Measurements from ENCODE around the gene AKNAD1. TPM values are rescaled to one million over a fixed set of nuclear protein-coding genes. Genes with fewer than 3 reads are reported as not detected.

AKNAD1 gene
- total RNA-seq, 1 donor from 2014 or later, result not detected

- DNase-seq (ENCODE audit: low read depth, low spot score), result no peak
These were observed 8.5 kb upstream of the AKNAD1 start for GRCh38 chr1:108865316-108865910.

GRCh38 chr1:108863984-108864383 is 7.1 kb upstream of the AKNAD1 start:
- DNase-seq (ENCODE audit: low read depth, low spot score), result no peak

GRCh38 chr1:108862698-108863477 is 6.0 kb upstream of the AKNAD1 start:
- DNase-seq (ENCODE audit: low read depth, low spot score), result no peak

- no peak for DNase-seq (ENCODE audit: low read depth, low spot score)
These were observed 5.2 kb upstream of the AKNAD1 start for GRCh38 chr1:108862017-108862610.

- DNase-seq (ENCODE audit: low read depth, low spot score), result no peak
These were observed 4.7 kb upstream of the AKNAD1 start for GRCh38 chr1:108861566-108861965.

GRCh38 chr1:108860190-108860907 is 3.5 kb upstream of the AKNAD1 start:
- DNase-seq (ENCODE audit: low read depth, low spot score), result no peak

- no peak for DNase-seq (ENCODE audit: low read depth, low spot score)
These were observed 1.5 kb upstream of the AKNAD1 start for GRCh38 chr1:108858230-108858950.

GRCh38 chr1:108854221-108855019 is 2.5 kb downstream of the AKNAD1 start:
- no peak for DNase-seq (ENCODE audit: low read depth, low spot score)

GRCh38 chr1:108852221-108852975 is 4.5 kb downstream of the AKNAD1 start:
- DNase-seq (ENCODE audit: low read depth, low spot score), result no peak

GRCh38 chr1:108851567-108851966 is 5.3 kb downstream of the AKNAD1 start:
- DNase-seq (ENCODE audit: low read depth, low spot score), result no peak

- DNase-seq (ENCODE audit: low read depth, low spot score), result no peak
These were observed 6.0 kb downstream of the AKNAD1 start for GRCh38 chr1:108850929-108851328.

- DNase-seq (ENCODE audit: low read depth, low spot score), result no peak
These were observed 8.1 kb downstream of the AKNAD1 start for GRCh38 chr1:108848806-108849205.

GRCh38 chr1:108847494-108847893 is 9.4 kb downstream of the AKNAD1 start:
- DNase-seq (ENCODE audit: low read depth, low spot score), result no peak

GRCh38 chr1:108845991-108846390 is 10.9 kb downstream of the AKNAD1 start:
- DNase-seq (ENCODE audit: low read depth, low spot score), result no peak

GRCh38 chr1:108845446-108845845 is 11.4 kb downstream of the AKNAD1 start:
- DNase-seq (ENCODE audit: low read depth, low spot score), result no peak

GRCh38 chr1:108843390-108844137 is 13.3 kb downstream of the AKNAD1 start:
- DNase-seq (ENCODE audit: low read depth, low spot score), result no peak

GRCh38 chr1:108842525-108843181 is 14.2 kb downstream of the AKNAD1 start:
- DNase-seq (ENCODE audit: low read depth, low spot score), result no peak

- no peak for DNase-seq (ENCODE audit: low read depth, low spot score)
These were observed 15.2 kb downstream of the AKNAD1 start for GRCh38 chr1:108841703-108842102.

- no peak for DNase-seq (ENCODE audit: low read depth, low spot score)
These were observed 24.0 kb downstream of the AKNAD1 start for GRCh38 chr1:108832929-108833328.

All from pulmonary artery endothelial cell (primary cell).